TTC549 (cell line): ENCODE results near the gene AXIN2.

Experiments
- FAIRE-seq: peaks from 2 replicates; lab custom pipeline; 2012; peaks lifted over from hg19 to GRCh38; lab: Jason Lieb, UNC

Gene AXIN2

DNA sequence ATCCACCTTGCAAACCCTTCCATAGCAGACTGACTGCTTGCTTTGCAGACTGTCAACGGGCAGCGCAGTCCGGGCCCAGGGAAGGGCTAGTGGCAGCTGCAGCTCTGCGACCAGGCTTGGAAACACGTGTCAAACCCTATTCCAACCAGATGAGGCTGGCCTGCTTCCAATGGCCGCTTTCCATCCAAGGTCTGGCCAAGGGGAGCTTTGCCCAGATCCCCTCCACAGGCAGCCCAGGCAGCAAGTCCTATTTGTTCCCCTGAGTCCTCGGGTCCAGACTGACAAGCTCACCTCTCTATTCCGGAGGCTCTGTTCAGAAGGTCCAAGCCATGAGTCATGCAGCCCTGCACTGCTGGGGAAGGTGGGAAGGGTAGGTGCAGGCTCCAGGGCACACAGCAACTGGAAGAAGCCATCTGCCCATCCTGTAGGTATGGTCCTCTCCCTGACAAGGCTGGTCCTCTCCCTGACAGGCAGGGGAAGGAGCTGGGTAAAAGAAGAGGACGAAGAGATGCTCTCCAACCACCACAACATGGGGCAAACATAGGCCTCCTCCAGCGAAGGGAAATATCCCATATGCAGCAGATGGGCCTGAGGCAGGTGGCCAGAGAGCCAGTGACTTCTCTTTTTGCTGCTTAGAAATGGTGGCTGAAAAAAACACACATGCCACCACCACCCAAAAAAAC is 22.6 kb upstream of the AXIN2 start:
- no peak for FAIRE-seq

GRCh38 chr17:65576939-65577338 is 15.5 kb upstream of the AXIN2 start:
- no peak for FAIRE-seq

DNA sequence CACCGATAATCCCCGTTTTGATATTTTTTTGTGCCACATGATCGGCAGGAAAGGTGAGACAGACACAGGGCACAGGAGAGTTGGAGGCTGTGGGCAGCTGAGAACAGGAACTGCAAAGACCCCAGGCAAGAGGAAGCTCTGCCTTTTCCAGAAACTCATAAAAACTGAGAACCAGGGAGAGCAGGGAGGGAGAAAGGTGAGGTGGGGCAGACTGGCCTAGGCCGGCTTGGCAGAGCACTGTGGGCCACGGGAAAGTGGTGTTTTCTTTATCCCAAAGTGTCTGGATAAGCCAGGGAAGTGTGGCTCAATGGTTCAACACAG is 11.8 kb upstream of the AXIN2 start:
- no peak for FAIRE-seq

DNA sequence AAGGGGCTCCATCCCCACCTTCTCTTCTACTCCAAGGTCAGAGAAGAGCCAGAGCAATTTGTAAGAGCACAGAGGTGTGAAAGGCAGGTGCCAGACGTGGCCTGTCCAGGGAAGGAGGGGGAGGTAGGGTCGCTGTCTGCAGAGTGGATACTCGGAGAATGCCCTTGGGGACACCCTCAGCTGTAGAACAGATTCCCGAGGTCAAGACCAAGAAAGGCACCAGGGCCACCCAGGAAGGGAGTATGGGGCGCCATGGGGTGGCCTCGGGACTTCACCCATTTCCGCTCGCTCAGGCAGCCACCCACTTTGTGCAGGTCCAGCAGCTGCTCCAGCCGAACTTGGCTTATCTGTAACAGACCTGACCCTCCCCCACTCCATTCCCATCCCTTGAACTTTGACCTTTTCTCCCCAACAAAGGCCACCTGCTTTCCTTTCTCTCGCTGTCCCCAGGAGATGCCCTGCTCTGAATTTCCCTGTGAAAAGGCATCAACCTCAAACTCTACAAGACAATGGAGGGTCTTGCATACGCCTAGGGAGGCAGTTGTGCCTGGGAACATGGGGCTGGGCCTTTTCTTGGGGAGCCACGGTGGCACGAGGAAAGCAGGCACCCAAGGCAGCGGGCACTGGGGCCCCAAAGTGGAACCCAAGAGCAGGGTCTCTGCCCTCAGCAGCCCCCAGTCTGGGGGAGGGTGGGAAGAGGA is 11.3 kb upstream of the AXIN2 start:
- no peak for FAIRE-seq

DNA sequence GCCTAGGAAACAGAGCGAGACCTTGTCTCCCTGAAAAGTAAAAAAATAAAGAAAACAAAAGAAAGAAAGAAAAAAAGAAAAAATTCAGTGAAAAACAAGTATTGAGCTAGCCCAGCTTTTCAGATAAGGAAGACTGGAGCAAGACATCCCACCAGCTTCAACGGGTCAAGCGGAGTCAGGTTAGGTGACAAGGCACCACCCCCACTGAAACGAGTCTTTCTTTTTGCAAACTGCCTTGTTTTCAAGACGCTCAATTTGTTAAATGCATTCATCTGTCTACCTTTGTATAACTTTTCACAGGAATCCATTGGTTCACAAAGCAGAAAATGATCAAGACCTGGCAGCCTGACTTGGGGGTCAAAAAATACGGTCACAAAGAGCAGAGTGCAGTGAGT is 10.7 kb upstream of the AXIN2 start:
- no peak for FAIRE-seq

DNA sequence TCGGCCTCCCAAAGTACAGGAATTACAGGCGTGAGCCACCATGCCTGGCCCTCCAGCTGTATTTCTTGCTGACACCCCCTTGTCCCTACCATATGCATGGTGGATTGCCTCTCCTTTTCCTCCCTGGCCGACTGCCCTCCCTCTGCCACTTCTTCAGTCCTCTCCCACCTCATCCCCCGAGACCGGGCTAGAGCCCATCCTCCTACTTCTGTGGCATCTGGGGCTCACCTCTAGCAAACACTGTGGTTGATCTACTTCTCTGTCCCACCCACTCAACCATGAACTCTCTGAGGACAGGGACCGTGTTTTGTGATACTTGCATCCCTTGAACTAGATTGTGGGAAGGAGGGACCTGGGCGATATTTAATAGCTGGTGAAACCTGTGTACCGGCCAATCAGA is 7.5 kb upstream of the AXIN2 start:
- FAIRE-seq = no peak

DNA sequence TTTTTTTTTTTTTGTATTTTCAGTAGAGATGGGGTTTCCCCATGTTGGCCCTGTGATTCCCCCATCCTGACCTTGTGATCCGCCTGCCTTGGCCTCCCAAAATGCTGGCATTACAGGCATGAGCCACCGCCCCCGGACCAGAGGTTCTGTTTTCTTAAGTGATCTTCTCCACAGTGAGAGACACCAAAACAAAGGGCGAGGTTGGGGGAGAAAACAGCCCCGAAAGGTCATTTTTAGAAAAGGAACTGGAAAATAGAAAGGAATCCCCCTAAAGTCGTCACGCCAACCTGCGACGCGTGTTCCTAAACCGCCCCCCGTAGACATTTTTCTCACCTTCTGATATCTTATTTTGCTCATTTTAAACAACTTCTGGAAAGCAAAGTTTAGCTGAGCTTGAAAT is 6.1 kb upstream of the AXIN2 start:
- no peak for FAIRE-seq

DNA sequence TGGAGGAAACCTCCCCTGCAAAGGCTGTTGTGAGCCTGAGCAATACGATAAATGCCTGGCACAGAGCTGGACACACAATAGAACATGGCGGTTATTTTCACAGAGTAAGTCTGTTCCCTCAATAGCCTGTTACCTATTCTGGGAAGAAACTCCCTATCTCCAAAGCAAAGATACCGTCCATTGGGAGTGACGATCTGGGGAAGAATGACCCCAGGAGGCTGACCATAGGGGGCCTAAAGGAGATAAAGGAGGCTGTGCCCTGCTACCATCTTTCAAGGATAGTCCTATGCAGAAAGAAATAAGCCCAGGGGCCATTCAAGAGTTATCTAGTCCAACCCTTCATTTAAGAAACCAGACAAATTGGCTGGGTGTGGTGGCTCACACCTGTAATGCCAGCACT is 4.1 kb upstream of the AXIN2 start:
- no peak for FAIRE-seq

DNA sequence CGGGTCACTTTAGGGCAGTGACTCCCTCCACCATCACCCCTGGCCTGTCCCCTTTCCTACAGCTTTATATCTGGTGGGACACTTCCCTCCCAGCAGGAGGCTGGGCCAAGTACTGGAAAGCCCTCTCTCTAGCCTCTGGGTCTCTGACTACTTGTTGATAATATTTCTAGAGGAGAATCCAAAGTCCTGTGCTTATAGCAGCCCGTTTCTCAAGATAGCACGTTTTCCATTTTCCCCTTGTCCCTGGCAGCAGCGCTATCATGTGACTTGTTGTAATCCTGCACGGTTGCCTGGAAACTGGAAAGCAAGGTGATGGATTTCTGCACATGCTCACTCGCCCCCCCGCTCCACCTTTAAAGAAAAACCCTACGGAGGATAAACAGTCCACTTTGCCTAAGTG is 3.3 kb upstream of the AXIN2 start:
- no peak for FAIRE-seq

DNA sequence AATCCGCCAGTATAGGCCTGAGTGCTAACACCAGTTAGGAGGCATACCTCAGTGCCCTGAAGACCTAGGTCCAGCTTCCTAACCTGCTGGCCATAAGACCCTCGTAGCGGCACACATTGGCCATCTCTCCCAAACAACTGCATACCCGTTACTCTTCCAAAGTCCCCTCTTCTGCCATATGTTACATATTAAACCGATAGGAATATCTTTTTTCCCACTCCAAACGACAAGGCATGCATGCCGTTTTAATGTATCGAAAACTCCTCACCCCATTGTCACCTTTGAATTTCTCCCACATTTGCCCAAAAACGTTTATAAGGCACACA is 721 bp upstream of the AXIN2 start:
- FAIRE-seq = no peak

GRCh38 chr17:65560628-65561451 is 608 bp downstream of the AXIN2 start:
- no peak for FAIRE-seq

DNA sequence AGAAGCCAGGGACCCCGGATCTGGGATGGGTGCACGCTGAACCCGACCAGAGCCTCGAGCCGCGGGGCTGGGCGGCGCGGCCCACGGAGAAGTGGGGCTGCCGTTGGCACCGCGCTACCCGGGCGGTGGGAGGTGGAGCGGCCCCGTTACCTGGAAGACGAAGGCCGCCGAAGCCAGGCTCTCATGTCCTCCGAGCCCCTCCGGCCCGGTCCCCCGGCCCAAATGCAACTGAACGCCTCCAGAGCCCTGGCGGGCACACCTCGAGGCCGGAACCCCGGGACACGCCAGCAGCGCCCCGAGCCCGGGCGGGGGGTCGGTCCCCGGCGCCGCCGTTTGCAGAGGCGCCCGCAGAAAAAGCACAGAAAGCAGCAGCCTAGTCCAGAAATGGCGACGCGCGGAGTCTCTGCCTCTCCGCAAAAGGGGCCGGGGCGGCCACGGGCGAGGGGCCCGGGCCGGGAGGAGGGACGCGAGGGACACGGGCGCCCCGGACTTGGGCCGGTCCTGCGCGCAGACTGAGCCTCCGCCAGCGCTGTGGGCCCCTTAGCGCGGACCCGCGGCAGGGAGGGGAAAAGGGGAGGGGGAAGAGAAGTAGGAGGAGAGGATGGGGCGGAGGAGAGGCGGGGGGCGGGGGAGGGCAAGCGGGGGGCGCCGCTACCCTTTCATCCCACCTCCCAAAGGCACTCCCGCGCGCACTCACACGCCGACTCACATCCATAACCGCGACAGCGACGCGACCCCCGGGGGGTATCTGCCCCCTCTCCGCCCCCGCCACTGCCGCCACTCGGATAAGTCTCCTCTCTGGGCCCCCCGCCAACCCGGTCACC is 1.4 kb downstream of the AXIN2 start:
- FAIRE-seq = no peak

DNA sequence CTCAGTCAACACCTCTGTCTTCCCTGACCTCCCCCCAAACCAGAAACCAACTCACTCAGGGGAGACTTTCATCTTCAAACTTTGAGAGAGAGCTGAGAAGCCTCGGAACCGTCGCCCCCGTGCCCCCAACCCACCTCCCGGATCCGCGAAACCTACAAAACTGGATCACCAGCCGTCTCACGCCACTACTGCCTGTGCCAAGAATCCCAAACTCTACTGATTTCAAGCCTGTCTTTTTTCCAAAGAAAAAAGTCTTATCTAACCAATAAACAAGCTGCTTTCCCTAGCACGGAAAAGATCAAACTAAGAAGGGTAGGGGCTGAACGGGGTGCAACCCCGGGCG is 2.0 kb downstream of the AXIN2 start:
- no peak for FAIRE-seq

DNA sequence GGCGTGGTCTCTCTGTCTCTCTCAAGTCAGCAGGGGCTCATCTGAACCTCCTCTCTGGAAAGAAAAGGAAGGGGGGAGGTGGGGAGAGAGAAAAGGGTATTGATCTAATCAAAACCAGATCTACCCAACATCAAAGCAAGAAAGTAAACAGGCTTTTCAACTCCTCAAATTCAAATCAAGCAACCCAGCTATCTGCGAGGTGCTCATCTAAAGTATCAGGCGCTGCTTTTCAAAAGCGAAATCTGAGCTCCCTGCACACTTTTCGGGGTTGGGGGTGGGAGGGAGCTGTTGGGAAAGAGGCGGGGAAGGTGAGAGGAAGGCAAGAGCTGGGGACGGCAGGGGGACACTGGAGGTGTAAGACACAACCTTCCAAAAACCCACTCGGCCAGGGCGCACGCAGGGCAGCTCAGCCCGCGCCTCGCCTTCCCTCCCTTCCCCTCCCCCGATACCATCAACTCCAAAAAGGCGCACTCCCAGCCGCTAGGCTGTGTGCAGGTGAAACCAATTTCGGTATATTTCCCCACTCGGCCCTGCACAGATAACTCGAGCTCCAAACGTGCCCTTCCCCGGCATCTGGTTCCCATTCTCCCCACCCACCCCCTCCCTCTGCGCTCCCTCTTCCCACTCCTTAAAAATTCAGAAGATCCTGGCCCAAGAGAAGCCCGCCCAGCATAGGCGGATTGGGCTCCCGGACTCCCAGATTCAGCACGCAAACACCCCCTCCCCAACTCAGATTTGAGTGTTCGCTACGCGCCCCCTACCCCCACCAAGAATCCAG is 2.6 kb downstream of the AXIN2 start:
- FAIRE-seq = no peak

- no peak for FAIRE-seq
These were observed 3.2 kb downstream of the AXIN2 start for GRCh38 chr17:65558311-65558682.

DNA sequence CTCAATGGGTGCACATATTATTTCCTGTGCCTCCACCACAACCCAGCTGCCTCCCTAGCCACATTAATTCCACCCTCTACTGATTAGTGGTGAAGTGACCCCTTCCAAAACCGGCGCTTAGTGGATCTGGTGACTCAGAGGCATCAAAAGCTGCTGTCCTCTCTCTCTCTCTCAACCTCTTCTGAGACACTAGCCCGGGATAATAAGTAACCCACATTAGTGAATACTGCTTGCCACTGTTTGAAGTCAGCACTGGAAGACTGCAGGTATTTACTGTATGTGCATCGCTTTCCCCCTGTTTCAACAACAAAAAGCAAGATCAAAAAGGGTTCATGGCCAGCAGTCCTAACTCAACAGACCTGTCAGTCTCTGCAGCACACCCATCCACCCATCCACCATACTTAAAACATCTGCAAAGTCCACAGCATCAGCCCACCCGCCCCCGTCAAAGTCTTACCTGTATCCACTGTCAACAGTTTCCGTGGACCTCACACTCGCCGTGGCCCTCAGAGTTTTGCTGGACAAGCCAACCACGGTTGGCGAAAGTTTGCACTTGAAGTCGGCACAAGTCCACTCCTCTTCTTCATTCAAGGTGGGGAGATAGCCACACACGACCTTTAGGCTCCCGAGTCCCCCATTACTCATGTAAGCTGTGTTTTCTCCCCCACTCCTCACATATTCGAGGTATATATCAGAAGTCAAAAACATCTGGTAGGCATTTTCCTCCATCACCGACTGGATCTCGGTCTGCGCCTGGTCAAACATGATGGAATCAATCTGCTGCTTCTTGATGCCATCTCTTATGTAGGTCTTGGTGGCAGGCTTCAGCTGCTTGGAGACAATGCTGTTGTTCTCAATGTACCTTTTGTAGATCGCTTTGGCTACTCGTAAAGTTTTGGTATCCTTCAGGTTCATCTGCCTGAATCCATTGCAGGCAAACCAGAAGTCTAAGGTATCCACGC is 3.8 kb downstream of the AXIN2 start:
- no peak for FAIRE-seq

DNA sequence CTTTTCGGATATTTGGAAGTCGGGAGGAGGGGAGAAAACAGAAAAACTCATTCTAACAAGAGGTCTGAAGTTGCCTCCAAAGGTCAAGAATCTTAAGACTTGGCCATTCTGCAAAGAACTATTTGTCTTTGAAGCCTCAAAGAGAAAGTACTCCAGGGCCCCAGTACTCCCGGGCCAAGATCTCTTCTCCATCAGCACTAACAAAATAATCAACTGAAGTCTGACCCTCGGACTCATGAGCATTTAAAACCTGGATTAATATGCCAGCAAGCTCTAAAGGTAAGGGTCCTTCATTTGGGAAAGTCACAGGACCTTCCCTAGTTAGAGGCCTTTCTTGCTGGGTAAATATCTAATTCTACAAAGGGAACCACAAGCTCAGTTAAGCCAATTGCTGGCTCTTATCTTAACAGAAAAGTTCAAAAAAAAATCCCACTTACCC is 4.5 kb downstream of the AXIN2 start:
- FAIRE-seq = no peak

DNA sequence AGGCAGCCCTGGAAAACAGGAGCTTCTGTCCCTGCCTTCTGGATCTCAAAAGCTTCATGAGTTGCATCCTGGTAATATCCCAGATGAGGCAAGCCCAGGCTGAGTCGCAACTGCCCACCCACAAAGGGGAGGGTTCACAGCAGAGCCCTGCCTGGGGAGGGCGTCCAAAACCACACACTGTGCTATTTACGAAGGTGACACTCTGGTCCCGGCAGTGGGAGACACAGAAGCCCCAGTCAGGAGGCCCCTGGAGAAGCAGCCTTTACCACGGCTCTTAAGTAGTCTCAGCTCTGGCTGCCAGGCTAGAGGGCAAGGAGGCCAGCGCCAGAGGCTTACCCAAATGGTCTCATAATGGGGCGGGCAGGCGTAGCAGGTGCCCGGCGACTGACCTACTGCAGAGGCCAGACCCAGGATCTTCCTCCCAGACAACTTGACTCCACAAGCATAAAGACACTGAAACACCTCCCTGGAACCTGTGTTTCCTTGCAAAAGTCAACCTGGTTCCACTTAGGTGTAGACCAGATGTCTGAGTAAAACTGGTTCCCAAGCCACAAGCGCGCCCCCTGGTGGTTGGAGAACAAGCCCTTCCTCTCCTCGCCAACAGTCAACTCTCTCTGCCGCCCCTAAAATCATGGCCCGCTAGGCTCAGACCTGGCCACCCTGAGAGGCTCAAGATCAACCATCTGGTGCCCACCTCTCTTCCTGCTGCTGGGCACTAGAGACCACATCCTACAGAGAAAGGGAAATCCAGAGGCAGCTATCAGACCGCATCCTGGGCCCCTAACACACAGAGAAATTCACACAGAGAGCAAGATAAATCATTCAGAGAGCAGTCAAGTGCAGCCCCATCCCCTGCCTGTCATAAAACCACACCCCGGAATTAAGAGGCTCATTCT is 5.2 kb downstream of the AXIN2 start:
- FAIRE-seq = no peak

GRCh38 chr17:65554553-65555223 is 6.8 kb downstream of the AXIN2 start:
- no peak for FAIRE-seq
